Stimulated activated CD8-positive, alpha-beta memory T cell treated with anti-CD3 and anti-CD28 coated beads, Interleukin-7, amount 100 ng/mL, for 48 hours (primary cell): ENCODE measurements around the gene IWS1.
"Not testable (repeated sequence)": the region's sequence is repeated elsewhere in the genome, so short reads cannot be mapped to it uniquely, and the experiment has no call there.

ENCODE experiments used
- DNase-seq, 2 donors: peaks; one replicate each; pipeline ENCODE4 v3.0.0-alpha.2; 2020; ENCODE audit warnings: low read depth in 1 of 2; ENCODE audit errors: extremely low read depth in 1 of 2

Gene IWS1

DNA sequence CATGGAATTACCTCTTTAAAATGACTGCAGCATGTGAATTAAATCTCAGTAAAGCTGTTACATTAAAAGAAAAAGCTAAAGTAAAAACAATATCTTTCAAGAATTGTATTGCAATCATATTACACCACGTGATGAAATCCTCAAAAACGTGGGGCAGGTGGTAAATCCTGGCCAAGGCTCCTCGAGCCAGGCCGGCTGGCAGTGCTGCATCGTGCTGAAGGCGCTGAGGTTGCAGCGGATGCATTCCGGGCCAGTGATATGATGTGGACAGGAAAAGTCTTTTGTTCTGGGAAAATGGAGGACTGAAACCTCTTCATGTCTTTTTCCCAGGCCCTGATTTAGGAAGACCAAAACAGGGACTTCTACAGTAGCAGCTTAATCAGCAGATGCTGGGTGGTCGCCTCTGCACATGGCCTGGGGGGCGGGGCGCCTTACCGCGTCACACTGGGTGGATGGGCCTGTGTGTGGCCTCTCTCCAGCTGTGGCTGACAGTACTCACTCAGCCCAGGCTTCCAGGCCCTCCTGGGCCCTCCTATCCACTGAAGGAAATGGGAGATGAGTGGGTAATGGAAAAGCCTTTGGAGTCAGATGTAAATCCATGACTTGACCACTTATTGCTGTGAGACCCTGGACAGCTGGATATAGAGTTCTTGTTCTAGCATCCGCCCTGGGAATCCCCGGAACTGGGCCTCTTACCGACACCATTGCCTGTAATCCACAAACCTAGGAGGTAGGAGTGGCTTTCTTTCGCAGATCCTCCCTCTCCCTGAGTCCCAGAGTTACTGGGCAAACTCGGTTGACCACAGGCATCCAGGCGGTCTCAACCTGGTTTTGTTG, 62.9 kb downstream of the IWS1 start:
- no peak for DNase-seq

- DNase-seq = no peak
Measured at GRCh38 chr2:127462461-127462860, 63.8 kb downstream of the IWS1 start.

GRCh38 chr2:127456960-127457359, 69.3 kb downstream of the IWS1 start:
- DNase-seq = no peak

DNA sequence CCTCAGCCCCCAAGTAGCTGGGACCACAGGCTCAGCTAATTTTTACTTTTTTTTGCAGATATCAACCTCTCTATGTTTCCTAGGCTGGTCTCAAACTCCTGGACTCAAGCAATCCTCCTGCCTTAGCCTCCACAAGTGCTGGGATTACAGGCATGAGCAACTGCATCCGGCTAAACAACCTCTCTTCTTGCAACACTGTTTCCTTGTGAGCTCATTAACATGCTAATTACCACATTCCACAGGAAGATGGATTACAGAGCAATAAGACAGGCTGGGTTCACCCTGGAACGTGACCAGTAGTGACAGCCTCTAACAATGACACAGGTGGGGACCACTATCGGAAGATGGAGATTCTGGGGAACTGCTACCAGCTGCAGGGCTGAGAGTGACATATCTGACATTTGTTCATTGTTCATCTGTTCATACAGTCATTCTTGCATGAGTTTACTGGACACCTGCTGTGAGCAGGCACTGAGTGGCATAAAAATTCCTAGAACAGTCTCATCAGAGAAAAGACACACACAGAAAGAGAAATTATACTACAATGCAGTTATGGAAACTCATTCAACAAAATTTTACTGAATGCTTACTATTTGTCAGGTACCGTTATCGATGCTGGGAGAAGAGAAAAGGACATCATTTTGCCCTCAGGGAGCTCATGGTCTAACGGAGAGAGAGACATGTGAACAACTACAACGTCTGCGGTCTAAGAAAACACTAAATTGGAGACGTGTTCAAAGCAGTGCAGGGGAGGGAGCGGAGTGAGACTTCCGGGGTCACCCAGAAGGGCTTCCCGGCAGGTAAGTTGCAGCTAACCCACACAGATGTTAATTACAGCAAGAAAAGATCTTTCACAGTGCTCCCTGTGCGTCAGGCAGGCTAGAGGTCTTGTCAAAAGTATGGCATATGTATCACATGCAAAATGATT, 70.5 kb downstream of the IWS1 start:
- DNase-seq = no peak

GRCh38 chr2:127454595-127455565, 71.4 kb downstream of the IWS1 start:
- DNase-seq = no peak

GRCh38 chr2:127453392-127454171, 72.7 kb downstream of the IWS1 start:
- no peak for DNase-seq

DNA sequence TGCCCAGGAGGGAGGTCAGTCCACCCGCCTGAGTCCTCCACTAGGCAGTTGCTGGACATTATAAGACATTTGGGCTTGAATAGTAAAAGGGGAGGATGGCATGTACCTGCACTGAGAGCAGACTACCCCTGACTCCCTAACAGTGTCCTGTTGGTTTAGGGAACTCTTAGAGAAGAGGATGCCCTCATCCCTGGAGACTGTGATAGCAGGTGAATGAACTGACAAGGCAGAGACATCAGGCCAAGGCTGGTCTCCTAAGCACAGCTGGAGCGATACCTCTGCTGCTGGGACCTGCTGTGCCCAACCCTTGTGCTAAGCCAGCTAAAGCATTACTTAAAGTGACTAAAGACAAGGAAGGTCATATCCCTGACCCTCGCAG, 73.3 kb downstream of the IWS1 start:
- DNase-seq = no peak

DNA sequence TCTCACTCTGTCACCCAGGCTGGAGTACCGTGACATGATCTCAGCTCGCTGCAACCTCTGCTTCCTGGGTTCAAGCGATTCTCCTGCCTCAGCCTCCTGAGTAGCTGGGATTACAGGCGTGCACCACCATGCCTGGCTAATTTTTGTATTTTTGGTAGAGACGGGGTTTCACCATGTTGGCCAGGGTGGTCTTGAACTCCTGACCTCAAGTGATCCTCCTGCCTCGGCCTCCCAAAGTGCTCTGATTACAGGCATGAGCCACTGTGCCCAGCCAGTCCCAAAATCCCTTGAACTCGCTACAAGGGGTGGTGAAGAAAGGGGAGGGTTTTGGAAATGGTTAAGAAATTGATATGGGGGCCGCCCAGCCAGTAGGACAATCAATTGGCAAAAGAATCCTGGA, 73.9 kb downstream of the IWS1 start:
- not testable (repeated sequence) for DNase-seq

GRCh38 chr2:127451981-127452380, 74.3 kb downstream of the IWS1 start:
- no peak for DNase-seq

DNA sequence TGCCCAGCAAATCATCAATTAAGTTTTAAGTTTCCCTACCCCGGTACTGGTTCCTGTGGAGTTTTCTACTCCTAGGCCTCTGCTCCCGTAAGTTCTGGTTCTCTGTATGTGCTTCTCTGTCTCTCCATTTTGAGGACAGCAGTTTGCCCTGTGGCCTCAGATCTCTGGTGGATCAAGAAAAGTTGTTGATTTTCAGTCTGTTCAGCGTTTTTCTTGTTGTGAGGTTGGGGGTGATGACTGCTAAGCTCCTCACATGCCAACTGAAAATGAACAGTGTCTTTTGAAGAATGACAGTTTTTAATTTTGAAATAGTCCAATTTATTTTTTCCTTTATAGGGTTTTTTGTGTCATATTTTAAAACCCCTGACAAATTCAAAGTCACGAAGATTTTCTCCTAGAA, 76.4 kb downstream of the IWS1 start:
- no peak for DNase-seq

- no peak for DNase-seq
Measured at GRCh38 chr2:127449414-127449813, 76.9 kb downstream of the IWS1 start.

DNA sequence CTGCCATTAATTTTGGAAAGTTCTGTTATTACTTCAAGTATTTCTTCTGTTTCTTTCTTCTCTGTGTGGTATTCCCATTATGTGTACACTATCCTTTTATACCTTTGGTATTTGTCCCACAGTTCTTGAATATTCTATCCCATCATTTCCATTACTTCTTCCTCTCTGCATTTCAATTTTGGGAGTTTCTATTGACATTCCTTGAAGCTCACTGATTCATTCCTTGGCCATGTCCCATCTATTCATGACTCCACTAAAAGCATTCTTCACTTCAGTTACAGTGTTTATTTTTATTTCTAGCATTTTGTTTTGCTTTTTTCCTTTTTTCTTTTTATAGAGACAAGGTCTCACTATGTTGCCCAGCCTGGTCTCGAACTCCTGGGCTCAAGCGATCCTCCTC, 77.8 kb downstream of the IWS1 start:
- DNase-seq = no peak

- no peak for DNase-seq
Measured at GRCh38 chr2:127439343-127439742, 86.9 kb downstream of the IWS1 start.

- no peak for DNase-seq
Measured at GRCh38 chr2:127437781-127438726, 88.2 kb downstream of the IWS1 start.

DNA sequence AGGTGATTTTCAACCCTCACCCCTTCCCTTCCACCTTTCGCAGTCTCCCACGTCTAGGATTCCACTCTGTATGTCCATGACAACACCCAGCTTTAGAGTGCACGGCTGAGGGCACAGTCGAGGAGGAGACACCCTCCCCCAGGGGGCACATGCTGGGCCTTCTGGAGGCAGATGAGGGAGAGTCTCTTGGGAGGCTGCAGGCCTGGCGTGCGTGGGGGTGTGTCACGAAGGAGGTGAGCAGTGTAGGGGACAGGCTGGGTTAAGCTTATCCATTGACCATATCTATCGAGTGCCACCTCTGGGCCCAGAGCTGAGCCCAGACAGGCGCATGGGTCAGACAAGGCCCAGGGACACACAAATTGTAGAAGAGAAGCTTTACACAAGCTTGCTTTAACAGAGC, 89.2 kb downstream of the IWS1 start:
- no peak for DNase-seq

- DNase-seq = no peak
Measured at GRCh38 chr2:127434515-127434914, 91.8 kb downstream of the IWS1 start.

DNA sequence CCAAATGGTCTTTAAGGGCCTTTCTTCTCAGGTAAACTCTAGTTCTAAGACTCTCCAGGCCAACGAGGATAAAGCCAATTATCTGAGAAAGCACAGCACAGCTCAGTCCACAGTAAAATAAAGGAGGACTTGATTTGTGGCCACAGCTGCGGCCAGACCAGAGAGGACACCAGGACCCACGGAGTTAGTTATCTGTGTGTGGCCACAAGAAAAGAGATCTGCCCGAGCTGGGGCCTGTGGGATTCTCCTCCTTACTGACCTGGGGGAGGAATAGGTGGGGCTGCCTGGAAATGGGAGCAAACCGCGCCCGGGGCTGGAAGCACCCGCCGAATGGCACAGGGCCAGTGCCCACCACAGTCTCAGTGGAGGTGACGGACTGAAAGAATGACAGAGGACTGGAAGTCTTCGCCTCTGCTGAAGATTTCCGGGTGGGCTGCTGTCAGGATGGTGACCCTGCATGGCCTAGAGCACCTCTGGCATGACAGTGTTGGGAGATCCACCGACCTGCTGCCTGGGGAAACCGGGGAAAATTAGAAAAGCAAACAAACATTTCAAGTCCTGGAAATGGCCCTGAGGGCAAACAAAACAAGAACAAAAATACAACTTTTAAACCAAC, 94.8 kb downstream of the IWS1 start:
- DNase-seq = no peak
